Measurements from ENCODE around the gene PRPF8. TPM values are rescaled to one million over a fixed set of nuclear protein-coding genes. Genes with fewer than 3 reads are reported as not detected.

Gene PRPF8
- total and polyA plus RNA-seq, 2 of the 13 experiments (the other 11 are each of a cell fraction or from before 2014, with no cell fraction given): 112 to 179 TPM

GRCh38 chr17:1635675-1636465 is 48.8 kb downstream of the PRPF8 start:
- Histone ChIP-seq H3K36me3 (replicated peaks in 1 of 2; ENCODE audit: control insufficient read depth in 1 of 2, insufficient read depth in 2 of 2, low read length in 2 of 2) (no peaks in the 10 kb centered on the region), H3K27me3 (ENCODE audit: control insufficient read depth in 1 of 2, insufficient read depth in 2 of 2, low read length in 2 of 2) (peaks cover 5 to 46% of the 10 kb centered on the region in 2 experiments; a peak in 4 of 5 replicates), H3K9me3 (ENCODE audit: low read length) (no peaks in the 10 kb centered on the region), H3K4me3 (replicated peaks in 1 of 3; ENCODE audit: insufficient read depth in 1 of 3, low read depth in 2 of 3, low read length in 3 of 3) (no peak overlapping the region), H3K4me2 (ENCODE audit: low read depth, low read length) (no peak overlapping the region), H3K9ac (ENCODE audit: insufficient read depth, low read depth, low read length) (no peak overlapping the region), H2AFZ (ENCODE audit: low read length) (no peak overlapping the region), H3K79me2 (ENCODE audit: insufficient read depth, low read length) (no peaks in the 10 kb centered on the region), H3K4me1 (ENCODE audit: insufficient read depth, low read length) (peaks cover 32% of the 10 kb centered on the region), H3K27ac (ENCODE audit: extremely low read length, insufficient read depth, low read length) (no peak overlapping the region), H4K20me1 (ENCODE audit: insufficient read depth, low read length) (no peaks in the 10 kb centered on the region)
- in situ Hi-C loops (cut with HindIII; ENCODE audit: extremely low pct_ligation_motif_present, low pct_unique_long_range_greater_than_20kb) (no loop called here), intact Hi-C loops (cut with micrococcal nuclease; ENCODE audit: unreplicated experiment) (no loop called here)
- POLR2A ChIA-PET: interaction anchor here (1.2 kb wide), 1 partner anchor 58 kb away, joined by 3 read pairs; no protein-coding TSS in a partner anchor
- CTCF ChIA-PET (ENCODE audit: low intra/inter-chr PET ratio, low total read pairs): no interaction called here
- no peak for DNase-seq (ENCODE audit: low spot score)
- no TSS peak for BruUV-seq (replicated peaks)
- no peak for FAIRE-seq
- peak; percentile 32; the same call in 1 of the 2 replicates for TF ChIP-seq ZNF121 (CRISPR knock-in tag; IDR thresholded peaks at IDR 0.05)
- no peak for TF ChIP-seq ZNF766 (CRISPR knock-in tag; IDR thresholded peaks at IDR 0.05; ENCODE audit: borderline replicate concordance)
- TF ChIP-seq ZNF776 (CRISPR knock-in tag; IDR thresholded peaks at IDR 0.05): 0 out of 2 replicates have a peak, but pooled peaks have one; percentile 36
- TF ChIP-seq FOSL1 (CRISPR knock-in tag; IDR thresholded peaks at IDR 0.05; ENCODE audit: borderline replicate concordance): no peak
- WGBS (ENCODE audit: low lambda C conversion rate): 38% methylated on average over 10 of the region's 10 CpGs
- no peak for ATAC-seq

- intact Hi-C loops (cut with micrococcal nuclease; ENCODE audit: unreplicated experiment): no loop called here
- TF ChIP-seq, protein P1, sequence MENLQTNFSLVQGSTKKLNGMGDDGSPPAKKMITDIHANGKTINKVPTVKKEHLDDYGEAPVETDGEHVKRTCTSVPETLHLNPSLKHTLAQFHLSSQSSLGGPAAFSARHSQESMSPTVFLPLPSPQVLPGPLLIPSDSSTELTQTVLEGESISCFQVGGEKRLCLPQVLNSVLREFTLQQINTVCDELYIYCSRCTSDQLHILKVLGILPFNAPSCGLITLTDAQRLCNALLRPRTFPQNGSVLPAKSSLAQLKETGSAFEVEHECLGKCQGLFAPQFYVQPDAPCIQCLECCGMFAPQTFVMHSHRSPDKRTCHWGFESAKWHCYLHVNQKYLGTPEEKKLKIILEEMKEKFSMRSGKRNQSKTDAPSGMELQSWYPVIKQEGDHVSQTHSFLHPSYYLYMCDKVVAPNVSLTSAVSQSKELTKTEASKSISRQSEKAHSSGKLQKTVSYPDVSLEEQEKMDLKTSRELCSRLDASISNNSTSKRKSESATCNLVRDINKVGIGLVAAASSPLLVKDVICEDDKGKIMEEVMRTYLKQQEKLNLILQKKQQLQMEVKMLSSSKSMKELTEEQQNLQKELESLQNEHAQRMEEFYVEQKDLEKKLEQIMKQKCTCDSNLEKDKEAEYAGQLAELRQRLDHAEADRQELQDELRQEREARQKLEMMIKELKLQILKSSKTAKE (CRISPR knock-in tag; IDR thresholded peaks at IDR 0.05; ENCODE audit: borderline replicate concordance): no peak
- TF ChIP-seq THYN1 (CRISPR knock-in tag; IDR thresholded peaks at IDR 0.05; ENCODE audit: borderline replicate concordance, low read depth): no peak
- TF ChIP-seq HMG20A (CRISPR knock-in tag; IDR thresholded peaks at IDR 0.05; ENCODE audit: borderline replicate concordance): no peak
- no peak for TF ChIP-seq RCOR2 (CRISPR knock-in tag; IDR thresholded peaks at IDR 0.05)
- TF ChIP-seq ZNF30 (CRISPR knock-in tag; IDR thresholded peaks at IDR 0.05): no peak
- no peak for TF ChIP-seq GPN1 (CRISPR knock-in tag; IDR thresholded peaks at IDR 0.05; ENCODE audit: borderline replicate concordance)
- no peak for TF ChIP-seq ZBTB38 (CRISPR knock-in tag; IDR thresholded peaks at IDR 0.05)
- TF ChIP-seq, protein P2, sequence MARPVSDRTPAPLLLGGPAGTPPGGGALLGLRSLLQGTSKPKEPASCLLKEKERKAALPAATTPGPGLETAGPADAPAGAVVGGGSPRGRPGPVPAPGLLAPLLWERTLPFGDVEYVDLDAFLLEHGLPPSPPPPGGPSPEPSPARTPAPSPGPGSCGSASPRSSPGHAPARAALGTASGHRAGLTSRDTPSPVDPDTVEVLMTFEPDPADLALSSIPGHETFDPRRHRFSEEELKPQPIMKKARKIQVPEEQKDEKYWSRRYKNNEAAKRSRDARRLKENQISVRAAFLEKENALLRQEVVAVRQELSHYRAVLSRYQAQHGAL (CRISPR knock-in tag; IDR thresholded peaks at IDR 0.05; ENCODE audit: not compliant biosample characterization): no peak
Observed at GRCh38 chr17:1634841-1635650, 49.6 kb downstream of the PRPF8 start.

More at GRCh38 chr17:1634841-1635650, 49.6 kb downstream of the PRPF8 start:
- BruUV-seq (replicated peaks): no TSS peak
- POLR2A ChIA-PET: no interaction called here
- ATAC-seq (no peak), FAIRE-seq (no peak), DNase-seq (ENCODE audit: low spot score) (no peak)
- Histone ChIP-seq H3K4me2 (ENCODE audit: low read depth, low read length) (no peak overlapping the region), H3K9ac (ENCODE audit: insufficient read depth, low read depth, low read length) (no peak overlapping the region), H3K27me3 (ENCODE audit: control insufficient read depth in 1 of 2, insufficient read depth in 2 of 2, low read length in 2 of 2) (peaks cover 5 to 38% of the 10 kb centered on the region in 2 experiments; a peak in 4 of 5 replicates), H3K4me3 (replicated peaks in 1 of 3; ENCODE audit: insufficient read depth in 1 of 3, low read depth in 2 of 3, low read length in 3 of 3) (no peak overlapping the region), H4K20me1 (ENCODE audit: insufficient read depth, low read length) (no peaks in the 10 kb centered on the region), H3K9me3 (ENCODE audit: low read length) (no peaks in the 10 kb centered on the region), H3K79me2 (ENCODE audit: insufficient read depth, low read length) (no peaks in the 10 kb centered on the region), H3K27ac (ENCODE audit: extremely low read length, insufficient read depth, low read length) (no peak overlapping the region), H2AFZ (ENCODE audit: low read length) (no peak overlapping the region), H3K36me3 (replicated peaks in 1 of 2; ENCODE audit: control insufficient read depth in 1 of 2, insufficient read depth in 2 of 2, low read length in 2 of 2) (no peaks in the 10 kb centered on the region), H3K4me1 (ENCODE audit: insufficient read depth, low read length) (peaks cover 30% of the 10 kb centered on the region)
- in situ Hi-C loops (cut with HindIII; ENCODE audit: extremely low pct_ligation_motif_present, low pct_unique_long_range_greater_than_20kb): no loop called here
- CTCF ChIA-PET (ENCODE audit: low intra/inter-chr PET ratio, low total read pairs): no interaction called here
- 77% methylated on average over 20 of the region's 45 CpGs for WGBS (ENCODE audit: low lambda C conversion rate)
